ENCODE measurements around the gene FOXD4L4.
"Not testable (repeated sequence)": the region's sequence is repeated elsewhere in the genome, so short reads cannot be mapped to it uniquely, and the experiment has no call there.

FOXD4L4 gene

DNA sequence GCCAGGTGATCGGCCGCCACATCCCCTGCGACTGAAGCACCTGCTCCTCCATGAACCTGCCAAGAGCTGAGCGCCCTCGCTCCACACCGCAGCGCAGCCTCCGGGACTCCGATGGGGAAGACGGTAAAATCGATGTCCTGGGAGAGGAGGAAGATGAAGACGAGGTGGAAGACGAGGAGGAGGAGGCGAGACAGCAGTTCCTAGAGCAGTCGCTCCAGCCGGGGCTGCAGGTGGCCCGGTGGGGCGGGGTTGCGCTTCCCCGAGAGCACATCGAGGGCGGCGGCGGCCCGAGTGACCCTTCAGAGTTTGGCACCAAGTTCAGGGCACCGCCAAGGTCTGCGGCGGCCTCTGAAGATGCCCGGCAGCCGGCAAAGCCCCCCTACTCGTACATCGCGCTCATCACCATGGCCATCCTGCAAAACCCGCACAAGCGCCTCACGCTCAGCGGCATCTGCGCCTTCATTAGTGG, at the start of gene FOXD4L4:
Gene FOXD4L4, plus strand, starts transcription at position 51 of the 469 bp plus-strand sequence. Its CDS starts 0 bp downstream, at position 51.
- DNase-seq, result not testable (repeated sequence)

DNA sequence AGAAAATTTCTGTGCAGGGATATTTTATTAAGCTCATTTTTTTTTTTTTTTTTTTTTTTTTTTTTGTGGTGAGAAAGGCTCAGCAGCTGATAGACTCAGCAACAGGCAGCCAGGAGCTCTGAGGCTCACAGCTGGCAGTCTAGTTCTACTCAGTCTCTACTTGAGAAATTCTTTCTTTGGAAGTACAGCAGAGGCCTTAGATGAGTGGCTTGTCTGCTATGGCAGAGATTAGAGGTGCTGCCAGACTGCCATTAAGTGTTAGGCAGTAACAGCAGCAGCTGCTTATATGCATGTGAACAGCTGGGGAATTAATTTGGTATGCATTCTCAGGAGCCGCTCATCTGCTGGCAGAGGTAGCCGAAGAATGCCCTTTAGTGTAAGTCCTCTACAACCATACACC, 33.4 kb upstream of the FOXD4L4 start:
- DNase-seq, result not testable (repeated sequence)

DNA sequence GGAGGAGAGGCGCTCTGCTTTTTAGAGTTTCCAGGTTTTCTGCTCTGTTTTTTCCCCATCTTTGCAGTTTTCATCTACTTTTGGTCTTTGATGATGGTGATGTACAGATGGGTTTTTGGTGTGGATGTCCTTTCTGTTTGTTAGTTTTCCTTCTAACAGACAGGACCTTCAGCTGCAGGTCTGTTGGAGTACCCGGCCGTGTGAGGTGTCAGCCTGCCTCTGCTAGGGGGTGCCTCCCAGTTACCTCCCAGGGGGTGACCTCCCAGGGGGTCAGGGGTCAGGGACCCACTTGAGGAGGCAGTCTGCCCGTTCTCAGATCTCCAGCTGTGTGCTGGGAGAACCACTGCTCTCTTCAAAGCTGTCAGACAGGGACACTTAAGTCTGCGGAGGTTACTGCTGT, 22.5 kb upstream of the FOXD4L4 start:
- not testable (repeated sequence) for DNase-seq

DNA sequence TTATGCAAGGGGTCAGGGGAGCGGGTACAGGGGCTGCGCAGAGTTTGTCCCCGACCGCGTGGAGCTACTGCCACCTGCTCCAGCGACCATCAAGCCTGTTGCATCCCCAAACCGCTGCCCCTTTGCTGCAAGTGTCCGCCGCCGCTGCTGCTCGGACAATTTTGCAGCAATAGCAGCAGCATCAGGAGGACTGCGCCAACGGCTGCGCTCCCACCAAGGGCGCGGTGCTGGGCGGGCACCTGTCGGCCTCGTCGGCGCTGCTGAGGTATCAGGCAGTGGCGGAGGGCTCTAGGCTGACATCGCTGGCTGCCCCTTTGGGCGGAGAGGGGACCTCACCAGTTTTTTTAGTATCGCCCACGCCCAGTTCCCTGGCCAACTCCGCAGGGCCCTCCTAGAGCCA, 1.2 kb downstream of the FOXD4L4 start:
- DNase-seq, result not testable (repeated sequence)

All from eye (tissue), 1 donor.